GM19328 (cell line): Measurements from ENCODE around the gene ATP2C2.

Source experiments
- ATAC-seq: cut with Tn5 transposase; IDR thresholded peaks from one replicate; pipeline ENCODE4 v1.9.1; 2021; ENCODE audit warnings: mild to moderate bottlenecking, moderate library complexity; ENCODE audit not compliant: unreplicated experiment

Gene ATP2C2

DNA sequence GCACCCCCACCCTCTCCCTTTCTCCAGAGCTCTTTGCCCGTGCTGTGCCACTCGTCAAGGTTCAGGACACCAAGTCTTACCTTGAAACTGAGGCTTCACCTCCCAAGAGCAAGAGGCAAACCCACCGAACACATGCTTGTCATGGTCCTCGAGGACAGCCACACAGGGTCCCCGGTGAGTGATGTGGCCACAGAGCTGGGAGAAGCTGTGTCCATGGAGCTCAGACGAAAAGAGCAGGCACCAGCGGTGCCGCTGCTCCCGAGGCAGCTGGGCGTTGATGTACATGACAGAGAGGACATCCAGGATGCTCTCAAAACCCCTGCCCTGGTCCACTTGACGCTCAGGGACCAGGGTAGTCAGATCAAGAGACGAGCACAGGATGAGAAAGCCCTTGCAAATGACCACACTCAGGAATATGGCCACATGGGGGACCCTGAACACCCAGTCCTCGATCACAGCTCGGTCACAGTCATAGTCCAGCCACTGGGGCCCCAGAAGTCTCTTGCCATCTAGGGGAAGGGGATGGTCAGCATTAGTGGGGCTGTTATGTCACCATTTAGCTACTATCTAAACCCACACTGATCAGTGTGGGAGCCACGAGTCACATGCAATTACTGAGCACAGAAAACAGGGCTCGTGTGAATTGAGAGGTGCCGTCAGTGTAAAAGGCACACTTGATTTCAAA, 118.4 kb downstream of the ATP2C2 start:
- no peak for ATAC-seq

GRCh38 chr16:84487358-84487757, 119.0 kb downstream of the ATP2C2 start:
- ATAC-seq: no peak

GRCh38 chr16:84489131-84489530, 120.8 kb downstream of the ATP2C2 start:
- no peak for ATAC-seq

GRCh38 chr16:84495506-84495905, 127.2 kb downstream of the ATP2C2 start:
- no peak for ATAC-seq

DNA sequence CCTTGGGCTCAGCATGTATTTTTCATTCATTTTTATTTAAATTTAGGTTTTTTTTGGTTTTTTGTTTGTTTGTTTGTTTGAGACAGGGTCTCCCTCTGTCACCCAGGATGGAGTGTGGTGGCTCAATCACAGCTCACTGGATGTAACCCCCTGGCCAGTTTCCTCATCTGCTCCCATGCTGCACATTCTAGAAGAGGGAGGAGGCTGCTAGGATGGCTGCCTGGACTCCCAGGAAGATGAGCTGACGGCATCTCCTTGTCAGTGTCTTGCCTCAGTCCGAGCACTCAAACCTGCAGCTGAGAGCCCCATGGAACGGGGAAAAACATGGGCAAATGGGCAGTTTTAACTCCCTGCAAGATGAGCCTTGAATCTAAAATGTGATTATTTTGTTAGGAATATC, 128.7 kb downstream of the ATP2C2 start:
- no peak for ATAC-seq

DNA sequence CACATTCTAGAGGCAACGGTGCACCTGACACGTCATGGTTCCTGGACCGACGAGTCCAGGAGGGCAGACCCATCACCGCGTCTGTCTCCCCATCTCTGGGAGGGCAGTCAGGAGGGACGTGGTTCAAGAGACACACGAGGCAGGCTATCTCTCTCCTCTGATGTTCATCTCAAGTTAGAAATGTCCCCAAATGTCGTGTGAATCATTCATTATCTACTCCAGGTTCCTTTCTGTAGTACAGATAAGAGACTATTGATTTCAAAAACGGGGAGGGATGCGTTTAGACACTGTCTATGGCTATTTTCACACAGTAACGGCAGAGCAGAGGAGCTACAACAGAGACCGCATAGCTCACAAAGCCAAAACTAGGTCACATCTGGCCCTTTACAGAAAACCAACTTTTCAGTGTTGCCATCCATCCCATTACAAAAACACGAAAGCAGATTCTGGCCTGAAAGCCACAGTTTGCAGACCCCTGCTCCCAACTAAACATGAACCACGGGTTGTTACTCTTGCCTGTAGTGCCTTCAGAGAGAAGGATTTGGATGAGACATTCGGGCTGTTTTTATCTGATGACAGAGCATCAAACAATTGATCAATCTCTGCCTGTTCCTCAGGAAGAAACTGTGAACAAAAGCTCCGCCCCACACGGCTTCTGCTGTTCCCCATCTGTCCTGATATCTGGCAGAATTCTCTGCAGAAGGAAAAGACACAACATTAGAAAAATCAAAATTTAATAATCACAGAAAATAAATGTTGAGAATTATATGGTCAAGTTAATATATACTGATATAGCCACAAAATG, 129.3 kb downstream of the ATP2C2 start:
- no peak for ATAC-seq

- no peak for ATAC-seq
Observed at GRCh38 chr16:84498223-84498610, 129.9 kb downstream of the ATP2C2 start.

DNA sequence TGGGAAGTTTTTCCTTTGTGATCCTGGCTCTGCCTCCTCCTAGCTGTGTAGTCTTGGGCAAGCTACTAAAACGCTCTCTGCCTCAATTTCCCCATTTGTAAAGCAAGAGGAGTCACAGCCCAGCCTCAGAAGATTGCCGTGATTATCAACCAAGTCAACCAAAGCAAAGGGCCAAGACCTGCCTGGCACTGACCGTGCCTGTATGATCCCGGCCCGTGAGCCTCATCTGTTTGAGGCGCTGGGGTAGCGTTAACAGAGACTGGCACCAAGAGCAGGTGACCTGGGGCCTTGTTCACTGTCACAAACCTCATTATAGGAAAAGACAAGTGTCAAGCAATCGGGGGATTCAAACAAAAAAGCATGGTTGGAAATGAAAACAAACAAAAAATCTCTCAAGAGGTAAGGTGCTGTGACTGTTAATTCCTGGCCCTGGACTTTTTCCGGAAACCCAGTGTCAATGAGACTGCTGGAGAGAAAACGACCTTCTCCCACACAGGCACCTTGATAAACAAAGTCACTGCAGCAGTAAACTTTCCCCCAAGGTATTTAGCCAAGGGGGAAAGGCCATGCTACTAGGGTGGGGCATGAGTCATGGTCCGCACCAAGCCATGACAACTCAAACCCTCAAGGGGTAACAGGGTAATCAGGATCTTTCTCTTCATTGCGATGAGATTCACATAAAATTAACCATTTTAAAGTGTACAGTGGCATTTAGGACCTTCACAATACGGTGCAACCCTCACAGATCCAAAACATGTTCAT, 130.7 kb downstream of the ATP2C2 start:
- no peak for ATAC-seq

GRCh38 chr16:84499638-84500037, 131.3 kb downstream of the ATP2C2 start:
- no peak for ATAC-seq

GRCh38 chr16:84500531-84500930, 132.2 kb downstream of the ATP2C2 start:
- no peak for ATAC-seq

DNA sequence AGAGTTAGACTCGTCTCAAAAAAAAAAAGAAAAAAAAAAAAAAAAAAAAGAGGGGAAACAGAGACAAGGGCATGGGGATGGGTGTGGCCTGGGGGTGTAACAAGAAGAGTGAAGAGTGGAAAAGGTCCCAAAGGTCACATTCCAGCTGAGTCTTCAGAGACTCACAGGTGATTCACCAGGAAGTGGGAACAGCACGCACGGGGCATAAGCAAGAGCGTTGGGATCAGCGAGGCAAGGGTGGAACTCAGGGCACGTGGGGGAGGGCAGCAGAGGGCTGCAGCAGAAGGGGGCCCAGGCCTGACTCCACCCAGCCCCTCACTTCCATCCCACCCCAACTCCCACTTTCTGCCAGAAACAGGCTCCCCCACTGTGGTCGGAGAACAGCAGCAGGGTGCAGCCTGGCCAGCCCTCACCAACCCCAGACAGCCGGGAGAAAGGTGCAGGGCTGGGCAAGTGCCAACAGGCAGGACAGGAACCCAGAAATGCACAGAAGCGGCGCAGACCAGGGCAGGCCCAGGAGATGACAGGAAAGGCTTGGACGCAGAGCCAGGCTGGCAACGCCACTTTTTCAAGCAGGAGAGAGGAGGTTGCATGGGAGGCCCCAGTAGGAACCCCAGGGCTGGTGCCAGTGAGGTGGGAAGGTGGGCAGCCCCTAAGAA, 132.9 kb downstream of the ATP2C2 start:
- ATAC-seq: no peak

DNA sequence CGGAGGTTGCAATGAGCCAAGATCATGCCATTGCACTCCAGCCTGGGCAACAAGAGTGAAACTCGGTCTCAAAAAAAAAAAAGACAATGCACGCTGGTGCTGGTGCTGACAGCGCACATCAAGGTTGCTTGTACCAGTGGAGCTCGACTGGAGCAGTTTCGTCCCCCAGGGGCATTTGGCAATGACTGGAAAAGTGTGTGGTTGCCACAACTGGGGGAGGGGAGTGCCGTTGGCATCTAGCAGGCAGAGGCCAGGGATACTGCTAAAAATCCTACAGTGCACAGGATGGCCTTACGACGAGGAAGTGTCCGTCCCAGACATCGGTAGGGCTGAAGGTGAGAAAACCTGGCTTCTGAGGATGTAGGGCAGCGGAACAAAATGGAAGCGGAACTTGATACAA, 133.7 kb downstream of the ATP2C2 start:
- no peak for ATAC-seq

- no peak for ATAC-seq
Observed at GRCh38 chr16:84502581-84502980, 134.2 kb downstream of the ATP2C2 start.

DNA sequence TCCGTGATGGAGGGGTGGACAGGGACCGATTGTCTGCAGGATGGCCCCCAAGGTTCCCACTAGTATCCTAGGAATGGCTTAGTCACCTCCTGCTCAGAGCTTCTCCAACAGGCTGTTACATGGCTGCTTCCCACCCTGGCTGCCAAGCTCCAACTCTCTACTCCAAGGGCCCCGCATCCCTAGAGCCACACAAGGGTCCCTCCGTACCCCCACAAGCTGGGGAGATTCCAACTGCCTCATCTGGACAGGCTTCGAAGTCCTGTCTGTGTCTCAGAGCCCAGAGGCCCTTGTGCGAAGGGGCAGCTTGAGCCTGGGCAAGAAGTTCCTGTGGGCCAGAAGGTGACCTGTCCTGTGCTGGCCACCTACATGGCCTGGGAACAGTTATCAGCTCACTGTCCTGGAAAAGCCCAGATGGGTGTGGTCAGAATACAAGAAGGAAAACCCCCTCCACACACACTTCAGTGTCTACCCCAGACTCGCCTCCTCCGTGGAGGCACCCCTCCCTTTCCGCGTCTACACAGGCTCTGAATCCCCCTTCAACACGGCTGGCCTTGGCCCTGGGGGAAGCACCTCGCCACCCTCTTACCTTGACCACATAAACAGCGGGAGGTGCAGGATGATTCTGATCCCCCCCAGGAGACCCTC, 135.5 kb downstream of the ATP2C2 start:
- ATAC-seq: no peak

- ATAC-seq: peak; percentile 95
Observed at GRCh38 chr16:84504420-84505248, 136.3 kb downstream of the ATP2C2 start, which contains the start of gene MEAK7. TSS of gene MEAK7 (minus strand) at chr16:84504659. CDS start at chr16:84498086, 6,573 bp downstream.

DNA sequence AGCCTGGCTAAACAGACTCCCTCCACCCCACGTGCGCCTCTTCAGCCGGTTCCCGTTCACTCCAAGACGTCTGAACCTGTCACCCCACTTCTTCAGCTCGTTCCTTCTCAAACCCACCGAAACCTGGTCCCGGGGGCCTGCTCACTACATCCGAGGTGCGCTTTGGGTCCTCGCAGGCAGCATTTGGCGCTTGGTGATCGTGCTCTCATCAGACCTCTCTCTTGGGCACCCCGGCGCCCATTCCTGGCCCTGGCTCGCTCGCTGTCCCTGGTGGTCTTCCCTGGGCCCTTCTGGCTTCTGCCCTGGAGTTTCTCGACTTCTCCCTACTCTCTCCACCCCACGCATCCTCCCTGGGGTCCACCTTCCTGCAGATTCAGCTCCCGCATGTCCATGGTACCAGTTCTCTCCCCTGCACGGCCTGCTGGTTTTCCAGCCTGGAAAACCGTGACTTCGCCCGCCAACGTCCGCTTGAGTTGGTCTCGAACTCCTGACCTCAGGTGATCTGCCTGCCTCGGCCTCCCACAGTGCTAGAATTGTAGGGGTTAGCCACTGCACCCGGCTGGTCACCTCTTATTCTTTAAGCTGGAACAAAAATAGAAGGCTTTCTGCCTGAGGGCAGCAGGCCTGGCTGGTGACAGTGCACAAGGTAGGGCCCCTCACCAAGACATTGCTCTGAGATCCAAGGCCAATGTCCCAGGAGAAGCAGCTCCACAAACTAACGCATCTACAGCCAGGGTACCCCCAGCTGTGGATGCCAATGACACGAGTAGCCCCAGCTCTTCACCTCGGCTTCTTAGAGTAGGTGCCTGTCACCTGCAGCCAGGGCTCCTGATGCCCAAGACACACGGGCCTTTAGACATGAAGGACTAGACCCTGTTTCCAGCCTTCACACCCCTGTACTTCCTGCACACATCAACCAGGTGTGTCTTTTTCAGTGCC, 137.2 kb downstream of the ATP2C2 start:
- no peak for ATAC-seq

- no peak for ATAC-seq
Observed at GRCh38 chr16:84507011-84507982, 139.0 kb downstream of the ATP2C2 start.
